CD4-positive, alpha-beta T cell treated with Interleukin-17A for 1 hour (primary cell): ENCODE results near the gene CFAP73.

ENCODE experiments used
- DNase-seq: peaks from one replicate; pipeline ENCODE4 v3.0.0-alpha.2; 2020

Gene CFAP73

GRCh38 chr12:113142886-113143332, 6.6 kb upstream of the CFAP73 start:
- DNase-seq, result no peak

- no peak for DNase-seq
Observed at GRCh38 chr12:113143959-113144358, 5.6 kb upstream of the CFAP73 start.

GRCh38 chr12:113144806-113145205, 4.7 kb upstream of the CFAP73 start:
- no peak for DNase-seq

- DNase-seq, result no peak
Observed at GRCh38 chr12:113145720-113146551, 3.6 kb upstream of the CFAP73 start.

GRCh38 chr12:113146999-113147398, 2.5 kb upstream of the CFAP73 start:
- DNase-seq, result no peak

- no peak for DNase-seq
Observed at GRCh38 chr12:113151655-113152054, 2.1 kb downstream of the CFAP73 start.

- DNase-seq, result no peak
Observed at GRCh38 chr12:113152196-113152834, 2.8 kb downstream of the CFAP73 start.

GRCh38 chr12:113152835-113153814, 3.6 kb downstream of the CFAP73 start:
- peak; percentile 75 for DNase-seq

- DNase-seq, result no peak
Observed at GRCh38 chr12:113154351-113154973, 4.9 kb downstream of the CFAP73 start.

- no peak for DNase-seq
Observed at GRCh38 chr12:113155060-113155459, 5.5 kb downstream of the CFAP73 start.

- DNase-seq, result no peak
Observed at GRCh38 chr12:113155646-113156045, 6.1 kb downstream of the CFAP73 start.

- DNase-seq, result no peak
Observed at GRCh38 chr12:113157218-113157859, 7.8 kb downstream of the CFAP73 start.

GRCh38 chr12:113158439-113159203, 9.1 kb downstream of the CFAP73 start:
- no peak for DNase-seq

- DNase-seq, result no peak
Observed at GRCh38 chr12:113159937-113160336, 10.4 kb downstream of the CFAP73 start.

GRCh38 chr12:113161415-113162016, 12.0 kb downstream of the CFAP73 start:
- no peak for DNase-seq

GRCh38 chr12:113162102-113163029, 12.8 kb downstream of the CFAP73 start:
- no peak for DNase-seq

- DNase-seq, result no peak
Observed at GRCh38 chr12:113163030-113163360, 13.5 kb downstream of the CFAP73 start.

GRCh38 chr12:113164014-113164413, 14.5 kb downstream of the CFAP73 start:
- DNase-seq, result no peak

- no peak for DNase-seq
Observed at GRCh38 chr12:113165521-113166450, 16.3 kb downstream of the CFAP73 start.
